Activated CD8-positive, alpha-beta T cell treated with anti-CD3 and anti-CD28 coated beads for 36 hours (primary cell): Measurements from ENCODE around the gene HMCN2. TPM values are rescaled to one million over a fixed set of nuclear protein-coding genes. Genes with fewer than 3 reads are reported as not detected.
"Not testable (repeated sequence)": the region's sequence is repeated elsewhere in the genome, so short reads cannot be mapped to it uniquely, and the experiment has no call there.

Source experiments
- ATAC-seq: fragments of 200-7000 bp; cut with Tn5 transposase; one replicate; pipeline ENCODE4 v1.10.0; 2021; ENCODE audit warnings: mild to moderate bottlenecking, moderate library complexity
- CTCF ChIA-PET: fragments of 350-600 bp; sonication (Branson Sonifier 250); formaldehyde crosslinking; loops from one replicate; lab custom pipeline; 2021; ENCODE audit warnings: antibody characterized with exemption; lab: Charles Lee
- POLR2A ChIA-PET: fragments of 350-600 bp; sonication (Branson Sonifier 250); formaldehyde crosslinking; loops from one replicate; lab custom pipeline; 2021; ENCODE audit warnings: antibody characterized with exemption; lab: Charles Lee
- DNase-seq: peaks from one replicate; pipeline ENCODE4 v3.0.0-alpha.2; 2020
- H3K27ac Mint-ChIP-seq: one replicate; pipeline ENCODE4 v1.8.0; 2021; ENCODE audit warnings: mild to moderate bottlenecking, mixed read lengths
- H3K27me3 Mint-ChIP-seq: one replicate; pipeline ENCODE4 v1.8.0; 2021; ENCODE audit warnings: mixed read lengths
- H3K36me3 Mint-ChIP-seq: one replicate; pipeline ENCODE4 v1.8.0; 2021; ENCODE audit warnings: low read depth, mixed read lengths
- H3K4me1 Mint-ChIP-seq: one replicate; pipeline ENCODE4 v1.8.0; 2021; ENCODE audit warnings: low read depth, mixed read lengths
- H3K4me3 Mint-ChIP-seq: one replicate; pipeline ENCODE4 v1.8.0; 2021; ENCODE audit warnings: mild to moderate bottlenecking, moderate library complexity, mixed read lengths
- H3K9me3 Mint-ChIP-seq: one replicate; pipeline ENCODE4 v1.8.0; 2021; ENCODE audit warnings: mixed read lengths
- intact Hi-C: fragments of 100-400 bp; cut with micrococcal nuclease; formaldehyde crosslinking; loops from one replicate; pipeline ENCODE4 v1.10.0; 2022
- total RNA-seq, 2 experiments: library from RNA; stranded (reverse); gene quantifications; one replicate each; pipeline ENCODE4 v1.2.3, GENCODE V29; 2021
- TF ChIP-seq, protein P1 (sequence below): fragments of 200-600 bp; IDR thresholded peaks from one replicate; pipeline ENCODE4 v1.8.0; 2022; ENCODE audit warnings: antibody characterized with exemption, mild to moderate bottlenecking

HMCN2 gene
- total RNA-seq, 2 experiments from 2014 or later = not detected

DNA sequence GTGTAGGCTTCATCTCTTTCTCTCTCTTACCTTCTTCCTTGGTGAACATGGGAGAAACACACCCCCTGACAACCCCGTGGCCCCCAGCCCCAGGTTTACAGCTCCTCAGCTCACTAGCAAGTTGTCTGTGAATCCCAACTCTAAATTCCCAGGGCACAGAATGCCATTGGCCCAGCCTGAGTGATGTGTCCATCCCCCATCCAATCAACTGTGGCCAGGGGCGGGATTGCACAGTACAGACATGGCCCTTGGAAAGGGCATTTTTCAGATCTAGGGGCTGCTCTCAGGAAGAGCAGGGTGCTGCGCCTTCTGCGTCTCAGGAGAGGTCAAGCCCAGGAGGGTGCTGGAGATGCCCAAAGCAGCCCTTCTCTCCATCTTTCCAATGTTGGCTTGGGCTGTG lies 131.0 kb downstream of the HMCN2 start:
- POLR2A ChIA-PET = no interaction called here
- Mint-ChIP-seq H3K27ac (no peak overlapping the region), H3K36me3 (no peaks in the 10 kb centered on the region), H3K4me3 (no peak overlapping the region), H3K27me3 (peaks cover 4% of the 10 kb centered on the region), H3K4me1 (no peaks in the 10 kb centered on the region), H3K9me3 (no peaks in the 10 kb centered on the region)
- ATAC-seq (no peak), DNase-seq (no peak)
- CTCF ChIA-PET = no interaction called here
- TF ChIP-seq, protein P1, sequence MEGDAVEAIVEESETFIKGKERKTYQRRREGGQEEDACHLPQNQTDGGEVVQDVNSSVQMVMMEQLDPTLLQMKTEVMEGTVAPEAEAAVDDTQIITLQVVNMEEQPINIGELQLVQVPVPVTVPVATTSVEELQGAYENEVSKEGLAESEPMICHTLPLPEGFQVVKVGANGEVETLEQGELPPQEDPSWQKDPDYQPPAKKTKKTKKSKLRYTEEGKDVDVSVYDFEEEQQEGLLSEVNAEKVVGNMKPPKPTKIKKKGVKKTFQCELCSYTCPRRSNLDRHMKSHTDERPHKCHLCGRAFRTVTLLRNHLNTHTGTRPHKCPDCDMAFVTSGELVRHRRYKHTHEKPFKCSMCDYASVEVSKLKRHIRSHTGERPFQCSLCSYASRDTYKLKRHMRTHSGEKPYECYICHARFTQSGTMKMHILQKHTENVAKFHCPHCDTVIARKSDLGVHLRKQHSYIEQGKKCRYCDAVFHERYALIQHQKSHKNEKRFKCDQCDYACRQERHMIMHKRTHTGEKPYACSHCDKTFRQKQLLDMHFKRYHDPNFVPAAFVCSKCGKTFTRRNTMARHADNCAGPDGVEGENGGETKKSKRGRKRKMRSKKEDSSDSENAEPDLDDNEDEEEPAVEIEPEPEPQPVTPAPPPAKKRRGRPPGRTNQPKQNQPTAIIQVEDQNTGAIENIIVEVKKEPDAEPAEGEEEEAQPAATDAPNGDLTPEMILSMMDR = no peak
- intact Hi-C loops = no loop called here

DNA sequence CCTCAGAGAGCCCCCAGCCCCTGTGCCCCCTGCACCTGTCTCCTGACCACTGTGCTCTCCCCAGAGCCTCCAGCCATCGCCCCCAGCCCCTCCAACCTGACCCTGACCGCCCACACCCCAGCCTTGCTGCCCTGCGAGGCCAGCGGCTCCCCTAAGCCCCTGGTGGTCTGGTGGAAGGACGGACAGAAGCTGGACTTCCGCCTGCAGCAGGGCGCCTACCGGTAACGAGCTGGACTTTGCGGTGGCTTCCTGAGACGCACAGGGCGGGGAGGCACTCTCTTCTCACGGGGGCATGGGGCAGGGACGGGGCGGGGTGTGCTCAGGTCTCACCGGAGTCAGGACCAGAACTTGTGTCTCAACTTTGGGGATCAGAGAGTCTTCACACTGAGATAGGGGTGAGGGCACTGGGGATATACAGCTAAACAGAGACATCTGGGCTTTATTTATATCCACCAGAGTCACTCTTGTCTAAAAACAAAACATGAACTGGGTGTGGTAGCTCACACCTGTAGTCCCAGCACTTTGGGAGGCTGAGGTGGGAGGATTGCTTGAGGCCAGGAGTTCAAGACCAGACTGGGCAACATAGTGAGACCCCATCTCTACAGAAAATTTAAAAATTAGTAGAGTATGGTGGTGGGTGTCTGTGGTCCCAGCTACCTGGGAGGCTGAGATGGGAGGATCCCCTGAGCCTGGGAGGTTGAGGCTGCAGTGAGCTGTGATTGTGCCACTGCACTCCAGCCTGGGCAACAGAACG lies 133.1 kb downstream of the HMCN2 start:
- H3K4me1 Mint-ChIP-seq = no peaks in the 10 kb centered on the region

DNA sequence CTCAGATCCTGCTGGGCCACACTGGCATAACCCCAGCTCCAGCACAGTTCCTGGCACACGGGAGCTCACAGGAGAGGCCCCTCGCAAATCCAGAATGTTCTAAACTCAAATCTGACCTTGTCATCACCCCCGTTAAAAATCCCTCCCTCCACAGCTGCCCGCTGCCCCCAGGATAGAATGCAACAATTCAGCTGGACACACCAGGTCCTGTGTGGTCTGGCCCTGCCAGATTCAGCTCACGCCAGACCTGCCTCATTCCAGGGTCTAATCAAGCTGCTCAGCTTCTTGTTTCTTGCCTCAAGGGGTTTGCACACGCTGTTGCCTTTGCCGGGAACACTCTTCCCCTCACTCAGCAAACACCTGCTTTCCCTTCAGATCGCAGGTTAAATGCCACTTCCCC lies 134.2 kb downstream of the HMCN2 start:
- Mint-ChIP-seq H3K4me1 (no peaks in the 10 kb centered on the region), H3K27ac (no peak overlapping the region), H3K9me3 (no peaks in the 10 kb centered on the region), H3K4me3 (no peak overlapping the region), H3K27me3 (no peaks in the 10 kb centered on the region), H3K36me3 (no peaks in the 10 kb centered on the region)
- intact Hi-C loops = no loop called here
- no peak for ATAC-seq
- POLR2A ChIA-PET = no interaction called here
- CTCF ChIA-PET = no interaction called here
- DNase-seq = no peak
- TF ChIP-seq, protein P1 = no peak

More for the DNA sequence above, 133.1 kb downstream of the HMCN2 start:
- Mint-ChIP-seq H3K27me3 (no peaks in the 10 kb centered on the region), H3K4me3 (no peak overlapping the region), H3K27ac (no peak overlapping the region), H3K36me3 (no peaks in the 10 kb centered on the region), H3K9me3 (no peaks in the 10 kb centered on the region)
- POLR2A ChIA-PET = no interaction called here
- intact Hi-C loops = no loop called here
- ATAC-seq (no peak), DNase-seq (no peak)
- TF ChIP-seq, protein P1 = no peak
- CTCF ChIA-PET = no interaction called here

DNA sequence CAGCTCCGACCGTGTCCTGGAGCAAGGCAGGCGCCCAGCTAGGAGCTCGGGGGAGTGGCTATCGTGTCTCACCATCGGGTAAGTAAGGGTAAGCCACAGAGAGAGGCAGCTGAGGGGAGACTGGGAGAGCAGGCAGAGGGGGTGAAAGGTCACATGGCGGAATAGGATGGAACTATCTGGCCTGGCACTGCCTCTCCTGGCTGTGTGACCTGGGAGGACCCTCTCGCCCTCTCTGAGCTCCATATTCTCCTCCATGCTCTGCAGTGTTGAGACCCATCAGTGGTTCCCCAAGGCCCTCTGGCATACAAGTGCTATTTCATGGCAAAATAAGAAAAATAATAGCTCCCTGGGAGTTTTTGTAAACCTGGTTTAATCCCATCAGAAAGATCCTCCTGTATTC lies 135.3 kb downstream of the HMCN2 start:
- no peaks in the 10 kb centered on the region for H3K9me3 Mint-ChIP-seq
- no peak for DNase-seq
- no peaks in the 10 kb centered on the region for H3K4me1 Mint-ChIP-seq
- no peak for ATAC-seq
- no peaks in the 10 kb centered on the region for H3K36me3 Mint-ChIP-seq
- ChIA-PET POLR2A (no interaction called here), CTCF (no interaction called here)
- H3K27ac Mint-ChIP-seq = no peak overlapping the region
- TF ChIP-seq, protein P1 = no peak
- H3K4me3 Mint-ChIP-seq = no peak overlapping the region
- H3K27me3 Mint-ChIP-seq = no peaks in the 10 kb centered on the region
- intact Hi-C loops = no loop called here

DNA sequence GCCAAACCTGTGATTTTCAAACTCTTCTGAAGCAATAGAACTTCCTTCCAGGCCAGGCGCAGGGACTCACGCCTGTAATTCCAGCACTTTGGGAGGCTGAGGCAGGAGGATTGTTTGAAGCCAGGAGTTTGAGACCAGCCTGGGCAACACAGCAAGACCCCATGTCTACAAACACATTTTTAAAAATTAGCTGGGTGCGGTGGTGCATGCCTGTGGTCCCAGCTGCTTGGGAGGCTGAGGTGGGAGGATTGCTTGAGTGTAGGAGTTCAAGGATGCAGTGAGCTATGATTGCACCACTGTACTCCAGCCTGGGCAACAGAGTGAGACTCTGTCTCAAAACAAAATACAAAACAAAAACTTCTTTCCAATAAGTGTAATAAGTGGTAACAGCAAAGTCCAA lies 136.2 kb downstream of the HMCN2 start:
- DNase-seq, H3K4me3 Mint-ChIP-seq, H3K36me3 Mint-ChIP-seq, ATAC-seq, H3K27ac Mint-ChIP-seq, POLR2A ChIA-PET, intact Hi-C loops, H3K4me1 Mint-ChIP-seq, H3K27me3 Mint-ChIP-seq, H3K9me3 Mint-ChIP-seq, CTCF ChIA-PET: not testable (repeated sequence)
